MV-4-11 (cell line): ENCODE results near the gene FSD1.
"Not testable (repeated sequence)": the region's sequence is repeated elsewhere in the genome, so short reads cannot be mapped to it uniquely, and the experiment has no call there.

Experiments used
- DNase-seq: peaks from one replicate; lab custom pipeline; 2025; lab: John Stamatoyannopoulos, UW

The FSD1 gene

DNA sequence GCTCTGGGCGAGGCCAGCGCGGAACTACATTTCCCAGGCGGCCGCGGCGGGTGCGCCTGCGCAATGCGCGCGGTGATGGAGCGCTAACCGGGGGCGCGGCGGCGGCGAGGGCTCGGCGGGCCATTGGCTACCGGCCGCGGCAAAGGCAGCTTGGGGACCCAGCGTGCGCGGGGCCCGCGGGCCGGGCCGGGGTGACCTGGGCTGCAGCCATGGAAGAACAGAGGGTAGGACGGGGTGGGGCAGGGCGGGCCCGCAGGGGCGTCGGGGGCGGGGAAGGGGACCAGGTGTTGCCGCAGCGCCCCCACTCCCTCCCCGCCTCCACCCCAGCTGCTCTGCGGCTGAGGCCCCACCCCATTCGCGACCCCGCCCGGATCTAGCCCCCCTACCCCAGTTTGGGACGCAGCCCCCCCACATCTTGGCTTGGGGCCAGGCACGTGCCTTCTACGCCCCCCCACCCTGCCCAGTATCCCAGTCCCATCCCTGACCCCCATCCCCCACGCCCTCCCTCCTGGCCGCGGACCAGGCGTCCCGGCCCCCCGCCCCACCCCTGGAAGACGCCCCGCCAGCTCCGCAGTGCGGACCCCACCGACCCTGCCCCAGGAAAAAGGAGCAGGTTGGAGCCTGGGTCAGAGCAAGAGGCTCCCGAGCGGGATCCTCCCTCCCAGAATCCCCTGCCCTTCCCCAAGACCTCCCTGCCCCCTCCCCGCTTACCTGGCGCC is at the start of gene FSD1:
TSS of gene FSD1 (plus strand) at position 61 of the 719 bp plus-strand sequence. CDS start at position 210, 149 bp downstream.
- DNase-seq = no peak

GRCh38 chr19:4256563-4256962 is 47.8 kb upstream of the FSD1 start:
- no peak for DNase-seq

- no peak for DNase-seq
Observed at GRCh38 chr19:4257025-4257424, 47.4 kb upstream of the FSD1 start.

DNA sequence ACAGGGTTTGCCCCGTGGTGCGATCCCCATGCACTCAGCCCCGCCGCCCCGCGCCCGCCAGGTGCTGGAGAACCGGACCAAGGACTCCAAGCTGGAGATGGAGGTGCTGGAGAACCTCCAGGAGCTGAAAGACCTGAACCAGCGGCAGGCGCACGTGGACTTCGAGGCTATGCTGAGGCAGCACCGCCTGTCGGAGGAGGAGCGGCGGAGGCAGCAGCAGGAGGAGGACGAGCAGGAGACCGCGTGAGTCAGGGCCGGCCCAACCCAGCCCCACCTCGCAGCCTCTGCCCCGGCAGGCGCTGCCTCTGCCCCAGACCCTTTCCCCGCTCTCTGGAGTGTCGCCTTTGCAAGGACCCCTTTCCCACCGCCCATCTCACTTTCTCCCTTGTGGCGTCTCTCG is 46.2 kb upstream of the FSD1 start:
- DNase-seq = no peak

GRCh38 chr19:4260613-4261191 is 43.7 kb upstream of the FSD1 start:
- peak; percentile 93 for DNase-seq

DNA sequence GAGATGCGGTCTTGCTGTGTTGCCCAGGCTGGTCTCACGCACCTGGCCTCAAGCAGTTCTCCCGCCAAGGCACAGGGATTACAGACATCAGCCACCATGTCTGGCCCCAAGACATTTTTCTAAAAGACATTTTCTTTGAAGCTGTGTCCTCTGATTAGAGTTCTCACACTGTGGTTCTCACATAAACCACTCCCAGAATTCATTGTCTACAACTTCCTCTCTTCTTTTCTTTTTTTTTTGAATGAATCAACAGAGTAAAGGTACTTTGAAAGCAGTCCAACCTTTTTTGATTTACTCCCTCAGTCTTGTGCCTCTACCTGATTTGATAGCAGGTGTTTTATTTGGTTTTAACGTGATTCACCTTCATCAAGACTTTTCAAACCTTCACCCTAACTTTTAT is 39.6 kb upstream of the FSD1 start:
- DNase-seq = peak; percentile 57

DNA sequence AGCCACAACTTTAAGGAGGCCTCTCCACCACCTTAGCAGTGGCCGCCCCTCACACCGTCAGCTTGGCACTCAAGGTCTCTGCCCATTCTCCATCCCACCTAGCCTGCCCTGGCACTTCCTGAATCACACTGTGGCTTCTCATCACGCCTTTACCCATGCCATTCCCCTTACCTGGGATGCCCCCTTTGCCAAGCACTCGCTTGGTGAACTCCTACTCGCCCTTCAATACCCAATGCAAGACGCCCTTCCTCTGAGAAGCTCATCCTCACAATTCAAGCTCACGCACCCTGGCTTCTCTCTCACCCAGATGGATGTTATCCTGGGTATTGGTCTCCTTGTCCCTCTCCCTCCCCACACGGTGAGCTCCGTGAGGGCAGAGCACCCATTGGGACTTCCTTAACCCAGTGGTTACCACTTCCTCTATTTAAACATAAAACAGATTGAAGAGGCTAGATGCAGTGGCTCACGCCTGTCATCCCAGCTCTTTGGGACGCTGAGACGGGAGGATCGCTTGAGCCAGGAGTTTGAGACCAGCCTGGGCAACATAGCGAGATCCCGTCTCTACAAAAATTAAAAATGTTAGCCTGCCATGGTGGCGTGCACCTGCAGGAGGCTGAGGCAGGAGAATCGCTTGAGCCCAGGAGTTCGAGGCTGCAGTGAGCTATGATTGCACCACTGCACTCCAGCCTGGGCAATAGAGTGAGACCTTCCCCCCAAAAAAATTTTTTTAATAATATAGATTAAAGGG is 38.0 kb upstream of the FSD1 start:
- peak; percentile 79 for DNase-seq

DNA sequence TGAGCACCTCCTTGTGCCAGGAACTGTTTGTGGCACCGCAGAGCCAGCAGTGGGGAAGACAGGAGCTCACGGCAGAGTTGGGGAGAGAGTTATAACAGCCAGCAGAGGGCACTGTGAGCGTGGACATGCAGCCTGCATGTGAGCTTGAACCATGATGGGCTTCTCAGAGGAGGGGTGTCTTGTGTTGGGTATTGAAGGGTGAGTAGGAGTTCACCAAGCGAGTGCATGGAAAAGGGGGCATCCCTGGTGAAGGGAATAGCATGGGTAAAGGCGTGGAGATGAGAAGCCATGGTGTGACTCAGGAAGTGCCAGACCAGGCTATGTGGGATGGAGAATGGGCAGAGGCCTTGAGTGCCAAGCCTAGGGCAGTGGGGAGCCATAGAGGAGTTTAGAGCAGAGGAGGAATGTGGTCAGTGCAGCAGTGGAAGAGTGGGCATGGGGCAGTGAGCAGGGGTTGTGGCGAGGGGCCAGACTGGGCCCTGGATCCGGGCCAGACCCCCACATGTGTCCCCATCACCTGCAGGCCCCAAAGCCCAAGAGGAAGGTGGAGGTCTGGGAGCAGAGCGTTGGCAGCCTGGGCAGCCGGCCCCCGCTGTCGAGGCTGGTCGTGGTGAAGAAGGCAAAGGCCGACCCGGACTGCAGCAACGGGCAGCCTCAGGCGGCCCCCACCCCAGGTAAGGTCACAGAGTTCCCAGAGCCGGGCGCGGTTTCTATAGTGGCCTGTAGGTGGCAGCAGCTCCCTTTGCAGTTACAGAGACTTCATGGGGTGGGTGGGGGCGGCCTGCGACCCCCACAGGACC is 37.1 kb upstream of the FSD1 start:
- DNase-seq = peak; percentile 43

- no peak for DNase-seq
Observed at GRCh38 chr19:4267901-4268815, 36.2 kb upstream of the FSD1 start.

DNA sequence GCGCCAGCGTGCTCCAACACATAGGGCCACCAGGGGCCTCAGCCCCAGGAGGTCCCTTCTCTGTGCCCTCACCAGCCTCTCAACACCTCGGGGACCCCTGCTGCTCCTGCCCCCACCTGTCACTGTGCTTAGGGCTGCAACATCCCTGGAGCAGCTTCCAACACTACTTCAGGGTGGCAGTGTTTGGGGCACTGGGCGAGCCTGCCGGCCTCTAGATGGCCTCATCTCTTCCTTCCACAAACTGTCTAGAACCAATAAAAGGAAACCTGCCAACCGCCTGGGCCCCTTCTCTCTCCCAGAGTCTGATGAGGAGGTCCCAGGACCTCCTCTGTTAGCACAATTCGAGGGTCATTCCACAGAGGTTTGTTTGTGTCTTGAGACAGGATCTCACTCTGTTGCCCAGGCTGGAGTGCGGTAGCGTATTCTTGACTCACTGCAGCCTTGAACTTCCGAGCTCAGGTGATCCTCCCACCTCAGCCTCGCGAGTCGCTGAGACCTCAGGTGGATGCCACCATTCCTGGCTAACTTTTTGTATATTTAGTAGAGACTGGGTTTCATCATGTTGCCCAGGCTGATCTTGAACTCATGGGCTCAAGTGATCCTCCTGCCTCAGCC is 35.5 kb upstream of the FSD1 start:
- DNase-seq = no peak

- DNase-seq = no peak
Observed at GRCh38 chr19:4272894-4273293, 31.5 kb upstream of the FSD1 start.

DNA sequence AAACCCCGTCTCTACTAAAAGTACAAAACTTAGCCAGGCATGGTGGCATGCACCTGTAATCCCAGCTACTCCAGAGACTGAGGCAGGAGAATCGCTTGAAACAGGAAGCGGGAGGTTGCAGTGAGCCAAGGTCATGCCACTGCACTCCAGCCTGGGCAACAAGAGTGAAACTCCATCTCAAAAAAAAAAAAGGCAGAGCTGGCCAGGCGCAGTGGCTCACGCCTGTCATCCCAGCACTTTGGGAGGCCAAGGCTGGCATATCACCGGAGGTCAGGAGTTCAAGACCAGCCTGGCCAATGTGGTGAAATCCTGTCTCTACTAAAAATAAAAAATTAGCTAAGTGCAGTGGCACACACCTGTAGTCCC is 30.1 kb upstream of the FSD1 start:
- DNase-seq = not testable (repeated sequence)

DNA sequence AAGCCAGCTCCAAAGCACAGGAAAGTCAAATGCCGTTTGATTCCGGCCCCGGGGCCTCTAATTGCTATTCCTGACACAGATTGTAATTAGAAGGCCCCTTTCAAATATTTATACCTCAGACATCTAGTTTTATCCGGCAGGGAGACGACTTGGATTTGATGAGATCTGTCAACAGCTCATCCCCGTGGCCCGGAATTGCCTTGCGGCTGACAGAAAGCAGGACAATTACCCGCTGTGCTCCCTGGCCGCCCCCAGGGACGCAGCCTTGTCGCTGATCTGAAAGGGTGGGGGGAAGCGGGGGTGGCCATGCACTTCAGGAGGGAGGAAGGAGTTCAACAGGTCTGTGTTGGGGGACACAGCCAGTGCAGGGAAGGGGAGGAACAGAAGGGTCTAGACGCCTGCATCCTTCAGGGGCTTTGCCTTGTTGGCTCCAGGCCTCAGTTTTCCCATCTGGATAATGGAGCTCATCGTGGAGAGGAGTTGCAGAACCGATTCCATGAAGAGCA is 27.2 kb upstream of the FSD1 start:
- DNase-seq = no peak

DNA sequence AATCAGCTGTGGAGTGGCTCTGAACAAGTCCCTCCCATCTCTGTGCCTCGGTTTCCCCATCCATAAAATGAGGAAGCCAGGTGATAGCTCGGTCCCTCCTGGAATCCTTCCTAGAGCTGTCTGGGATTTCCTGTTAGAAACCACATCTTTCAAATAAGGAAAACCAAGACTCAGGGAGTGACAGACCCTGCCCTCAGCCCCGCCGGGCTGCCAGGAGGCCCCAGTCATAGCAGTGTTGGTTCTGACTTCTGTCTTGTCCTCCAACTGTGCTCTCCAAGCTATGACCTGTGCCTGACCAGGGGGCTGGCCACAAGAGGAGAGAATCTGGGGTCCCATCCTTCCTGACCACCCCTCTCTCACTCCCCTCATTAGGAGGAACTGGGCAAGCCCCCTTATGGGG is 26.4 kb upstream of the FSD1 start:
- DNase-seq = no peak

DNA sequence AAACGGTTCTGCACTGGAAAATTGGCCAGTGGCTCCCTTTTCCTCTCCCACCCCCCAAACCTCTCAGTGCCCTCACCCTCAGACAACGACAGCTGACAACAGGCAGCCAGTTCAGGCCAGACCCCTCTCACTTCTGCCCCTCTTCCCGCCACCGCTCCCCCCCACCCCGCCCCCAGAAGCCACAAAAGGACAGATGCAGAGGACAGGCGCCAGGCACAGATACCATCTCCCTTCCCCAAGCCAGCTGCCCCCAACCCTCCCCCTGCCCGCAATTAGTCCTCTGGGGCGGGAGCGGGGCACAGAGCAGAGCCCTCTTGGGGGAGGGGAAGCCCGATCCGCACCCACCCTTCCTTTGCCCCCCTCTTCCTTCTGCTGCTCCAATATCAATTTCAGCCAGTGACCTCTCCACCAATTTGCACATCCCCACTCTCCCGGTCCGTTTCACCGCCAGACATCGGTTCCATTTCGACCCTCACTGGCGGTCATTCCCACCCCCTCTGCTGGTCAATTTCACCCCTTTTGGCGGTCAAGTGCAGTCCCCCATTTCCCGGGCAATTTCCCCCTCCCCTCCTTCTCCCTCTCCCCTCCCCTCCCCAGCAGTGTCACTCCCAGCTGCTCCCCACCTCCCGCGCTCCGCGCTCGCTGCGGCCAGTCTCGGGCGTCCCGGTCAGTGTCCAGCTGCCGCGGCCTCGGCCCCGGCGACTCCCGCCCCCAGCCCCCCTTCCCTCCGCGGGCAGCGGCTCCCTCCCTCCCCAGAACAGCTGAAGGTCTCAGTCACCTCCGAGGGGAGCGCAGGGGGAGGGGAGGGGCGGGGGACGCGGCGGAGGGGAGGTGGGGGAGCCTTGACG is 25.8 kb upstream of the FSD1 start, which contains the start of gene SHD:
TSS of gene SHD (plus strand) at position 848 of the 848 bp plus-strand sequence. CDS start 798 bp downstream, outside the sequence.
- no peak for DNase-seq

- no peak for DNase-seq
Observed at GRCh38 chr19:4279267-4279529, 25.2 kb upstream of the FSD1 start.

- DNase-seq = no peak
Observed at GRCh38 chr19:4279530-4280422, 24.6 kb upstream of the FSD1 start.

GRCh38 chr19:4284176-4284958 is 20.0 kb upstream of the FSD1 start:
- no peak for DNase-seq
